Activated CD4-positive, alpha-beta T cell treated with anti-CD3 and anti-CD28 coated beads, Interleukin-10, Interleukin-2, amounts not matched to agents 100 ng/mL and 50 ng/mL, durations not matched to agents 16 hours and 8 hours (primary cell): Measurements from ENCODE around the gene OR2T11.
"Not testable (repeated sequence)": the region's sequence is repeated elsewhere in the genome, so short reads cannot be mapped to it uniquely, and the experiment has no call there.

ENCODE experiments used
- DNase-seq: peaks from one replicate; pipeline ENCODE4 v3.0.0-alpha.2; 2020

Gene OR2T11

DNA sequence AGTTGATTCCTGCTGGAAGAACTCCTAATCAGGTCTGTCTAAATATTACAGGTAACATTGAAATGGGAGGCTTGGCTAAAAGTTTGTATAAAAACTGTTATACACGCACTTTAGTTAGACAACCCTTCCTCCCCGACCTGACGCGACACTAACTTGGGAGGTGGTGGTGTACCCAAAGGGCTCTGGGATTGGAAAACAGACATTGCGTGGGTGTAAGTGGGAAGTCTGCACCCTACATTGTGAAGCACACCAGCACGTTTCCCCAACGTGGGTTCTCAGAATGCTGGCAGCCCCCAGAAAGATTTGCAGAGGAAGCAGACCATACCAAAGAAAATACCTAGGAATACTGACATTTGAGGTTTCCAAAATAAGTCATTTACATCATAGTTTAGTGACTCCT lies 16.8 kb downstream of the OR2T11 start:
- DNase-seq, result no peak

DNA sequence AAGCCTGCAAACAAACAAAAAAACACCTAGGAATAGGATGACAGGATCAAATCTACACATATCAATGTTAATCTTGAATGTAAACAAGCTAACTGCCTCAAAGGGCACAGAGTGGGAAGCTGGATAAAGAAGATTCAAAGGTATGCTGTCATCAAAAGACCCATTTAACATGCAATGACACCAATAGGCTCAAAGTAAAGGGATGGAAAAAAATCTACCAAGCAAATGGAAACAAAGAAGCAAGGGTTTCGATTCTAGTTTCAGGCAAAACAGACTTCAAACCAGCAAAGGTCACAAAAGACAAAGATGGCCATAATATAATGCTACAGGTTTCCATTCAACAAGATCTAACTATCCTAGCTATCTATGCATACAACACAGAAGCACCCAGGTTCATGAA lies 21.1 kb downstream of the OR2T11 start:
- DNase-seq, result no peak

GRCh38 chr1:248611883-248612414 lies 22.9 kb downstream of the OR2T11 start:
- DNase-seq, result no peak

DNA sequence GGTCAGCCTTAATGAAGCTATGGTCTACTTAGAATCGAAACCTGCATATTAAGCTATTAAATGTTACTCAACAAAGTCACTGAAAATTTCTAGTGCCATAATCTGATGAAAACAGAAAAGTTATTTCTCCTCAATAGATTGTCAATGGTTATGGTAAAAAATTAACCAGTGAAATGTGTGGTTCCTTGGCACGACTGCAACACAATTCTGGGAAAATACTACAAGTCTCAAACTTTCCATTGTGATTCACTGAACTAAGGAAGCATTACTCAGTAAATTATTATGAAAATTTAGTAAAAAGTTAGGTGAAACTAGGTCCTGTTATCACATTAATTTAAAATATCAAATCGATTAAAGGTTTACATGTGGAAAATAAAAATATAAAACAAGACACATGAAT lies 24.6 kb downstream of the OR2T11 start:
- no peak for DNase-seq

DNA sequence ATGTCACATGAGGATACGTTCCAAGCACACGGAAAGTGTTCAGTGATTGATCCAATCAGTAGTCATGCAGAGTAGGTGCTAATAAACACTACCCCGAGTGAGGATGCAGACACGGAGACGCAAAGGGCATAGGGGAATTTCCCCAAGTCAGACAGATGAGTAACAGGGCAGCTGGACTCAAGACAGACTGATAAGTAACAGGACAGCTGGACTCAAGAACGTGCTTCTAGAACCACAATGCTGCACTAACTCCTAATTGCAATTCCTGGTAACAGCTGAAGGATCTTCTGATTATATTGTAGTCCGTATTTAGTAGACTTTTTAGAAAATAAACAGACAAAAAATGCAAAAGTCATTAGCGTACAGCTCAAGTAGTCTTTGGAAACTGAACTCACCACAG lies 35.5 kb downstream of the OR2T11 start:
- no peak for DNase-seq

DNA sequence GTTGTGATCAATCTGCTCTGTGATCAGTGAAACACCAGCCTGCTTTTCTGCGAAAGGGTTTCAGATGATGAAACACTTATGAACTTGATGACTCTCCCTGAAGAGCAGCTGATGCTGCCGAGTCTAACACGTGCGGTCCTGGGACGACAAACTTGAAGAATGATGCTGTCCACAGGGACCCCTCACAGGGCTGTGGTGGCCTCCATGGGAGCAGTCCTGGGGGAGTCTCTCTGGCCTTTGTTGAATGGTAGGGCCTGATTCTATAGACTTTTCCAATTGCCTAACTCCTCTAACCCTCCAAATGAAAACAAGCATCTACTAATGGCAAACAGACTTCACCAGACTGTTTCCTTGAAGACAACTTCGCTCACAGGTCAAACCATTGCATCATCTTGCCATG lies 37.3 kb downstream of the OR2T11 start, which contains the start of gene OR2T10:
Gene OR2T10 (minus strand): TSS at position 112 of the 400 bp plus-strand sequence. CDS start 3,932 bp downstream, outside the sequence.
- DNase-seq, result no peak

DNA sequence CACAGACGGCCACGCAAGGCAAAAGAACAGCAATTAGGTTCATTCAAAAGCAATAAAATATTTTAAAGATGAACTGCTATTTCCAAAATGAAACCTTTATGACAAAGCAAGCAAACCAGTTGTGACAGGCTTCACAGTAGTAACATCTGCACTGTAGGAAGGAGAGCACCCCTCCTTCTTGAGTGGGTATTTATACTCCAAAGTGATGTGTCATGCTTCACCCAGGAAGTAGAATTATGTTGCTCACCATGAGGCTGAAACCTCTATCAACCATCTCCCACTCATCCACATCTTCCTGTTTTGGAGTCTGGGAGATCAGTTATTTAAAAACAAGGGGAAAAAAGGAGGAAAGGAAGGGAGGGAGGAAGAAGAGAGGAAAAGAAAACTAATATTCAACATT lies 38.3 kb downstream of the OR2T11 start:
- DNase-seq, result no peak

- no peak for DNase-seq
These were observed 41.7 kb downstream of the OR2T11 start for GRCh38 chr1:248593226-248593625.

GRCh38 chr1:248592655-248593054 lies 42.2 kb downstream of the OR2T11 start:
- DNase-seq, result no peak

- DNase-seq, result no peak
These were observed 44.8 kb downstream of the OR2T11 start for GRCh38 chr1:248590055-248590454.

DNA sequence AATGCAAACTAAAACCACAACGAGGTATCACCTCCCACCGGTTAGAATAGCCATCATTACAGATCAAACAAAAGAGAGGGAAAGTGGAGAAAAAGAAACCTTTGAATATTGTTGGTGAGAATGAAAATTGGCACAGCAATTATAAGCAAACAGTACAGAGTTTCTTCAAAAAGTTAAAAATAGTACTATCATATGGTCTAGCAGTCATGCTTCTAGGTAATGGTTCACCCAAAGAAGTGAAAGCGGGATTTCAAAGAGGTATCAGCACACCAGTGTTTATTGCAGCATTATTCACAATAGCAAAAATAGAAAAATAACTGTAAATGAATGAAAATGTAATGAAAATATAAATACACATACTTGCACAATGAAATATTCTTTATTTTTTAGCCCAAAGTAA lies 45.6 kb downstream of the OR2T11 start:
- DNase-seq, result no peak

- no peak for DNase-seq
These were observed 49.6 kb downstream of the OR2T11 start for GRCh38 chr1:248585266-248585665.

DNA sequence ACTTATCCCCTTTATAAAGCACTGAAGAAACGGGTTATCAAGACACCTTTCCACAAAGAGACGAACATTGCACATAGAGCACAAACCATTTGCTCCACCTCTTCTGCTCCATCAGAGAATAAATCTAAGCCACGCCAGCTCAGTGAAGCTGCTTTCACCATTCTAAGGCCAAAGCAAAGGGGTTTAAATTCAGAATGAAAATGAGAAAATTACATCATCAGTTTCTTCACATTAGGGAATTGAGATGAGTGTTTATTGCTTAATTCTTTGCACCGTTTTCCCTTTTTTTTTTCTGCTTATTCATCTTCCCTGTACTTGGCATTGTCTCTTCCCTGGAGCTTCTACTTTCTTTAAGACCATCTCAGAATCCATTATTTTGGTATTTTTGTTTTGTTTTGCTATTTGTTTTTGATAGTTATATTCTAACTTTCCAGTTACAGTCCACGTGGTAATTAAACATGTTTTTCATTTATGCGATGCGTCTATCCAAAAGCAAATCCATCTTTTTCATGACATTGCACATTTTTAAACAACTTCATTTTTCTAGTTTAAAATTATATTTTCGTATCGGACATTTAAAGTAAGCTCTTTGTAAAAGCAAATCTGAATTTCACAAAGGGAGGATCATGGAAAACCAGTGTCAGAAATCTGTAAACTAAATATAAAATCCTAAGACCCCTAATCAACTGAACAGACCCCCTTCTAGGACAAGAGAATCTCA lies 58.5 kb downstream of the OR2T11 start:
- DNase-seq, result peak; percentile 22

- DNase-seq, result not testable (repeated sequence)
These were observed 60.2 kb downstream of the OR2T11 start, which contains the start of gene OR2T34 for GRCh38 chr1:248574657-248575056. TSS of gene OR2T34 (minus strand) at chr1:248574757. CDS start at chr1:248574757, 0 bp downstream.

DNA sequence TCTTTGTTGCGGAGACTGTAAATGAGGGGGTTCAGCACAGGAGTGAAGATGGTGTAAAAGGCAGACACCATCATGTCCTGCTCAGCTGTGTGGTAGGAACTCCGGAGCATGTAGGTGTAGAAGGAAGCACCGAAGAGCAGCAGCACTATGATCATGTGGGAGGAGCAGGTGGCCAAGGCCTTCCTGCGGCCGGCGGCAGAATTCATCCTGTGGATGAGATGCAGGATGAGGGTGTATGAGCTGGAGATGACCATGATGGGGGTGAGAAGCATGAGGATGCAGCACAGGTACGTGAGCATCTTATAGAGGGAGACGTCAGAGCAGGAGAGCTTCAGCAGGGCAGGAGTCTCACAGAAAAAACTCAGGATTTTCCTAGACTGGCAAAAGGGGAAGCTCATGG lies 61.0 kb downstream of the OR2T11 start:
- DNase-seq, result not testable (repeated sequence)
